ENCODE results near the gene LNX2.
"Not testable (repeated sequence)": the region's sequence is repeated elsewhere in the genome, so short reads cannot be mapped to it uniquely, and the experiment has no call there.

The LNX2 gene

DNA sequence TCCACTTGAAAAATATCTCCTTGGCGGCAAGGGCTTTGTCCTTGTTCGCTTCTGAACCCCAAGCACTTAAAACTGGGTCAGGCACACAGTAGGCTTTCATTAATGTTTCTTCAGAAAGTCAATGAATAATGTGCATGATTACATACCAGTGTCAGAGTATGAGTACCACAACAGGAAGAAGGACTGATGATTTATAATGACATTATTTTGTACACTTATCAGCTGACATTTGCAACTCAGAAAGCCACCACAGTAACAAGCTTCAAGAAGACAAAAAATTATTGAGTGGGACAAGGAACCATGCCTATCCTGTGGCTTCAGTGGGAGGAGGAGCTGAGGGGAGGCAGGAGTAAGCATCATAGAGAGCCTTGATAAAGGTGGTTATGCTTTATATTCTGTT lies 11.3 kb upstream of the LNX2 start:
- DNase-seq (ENCODE audit: insufficient read length, low spot score) (no peak), FAIRE-seq (no peak)
- TF ChIP-seq, protein P1, sequence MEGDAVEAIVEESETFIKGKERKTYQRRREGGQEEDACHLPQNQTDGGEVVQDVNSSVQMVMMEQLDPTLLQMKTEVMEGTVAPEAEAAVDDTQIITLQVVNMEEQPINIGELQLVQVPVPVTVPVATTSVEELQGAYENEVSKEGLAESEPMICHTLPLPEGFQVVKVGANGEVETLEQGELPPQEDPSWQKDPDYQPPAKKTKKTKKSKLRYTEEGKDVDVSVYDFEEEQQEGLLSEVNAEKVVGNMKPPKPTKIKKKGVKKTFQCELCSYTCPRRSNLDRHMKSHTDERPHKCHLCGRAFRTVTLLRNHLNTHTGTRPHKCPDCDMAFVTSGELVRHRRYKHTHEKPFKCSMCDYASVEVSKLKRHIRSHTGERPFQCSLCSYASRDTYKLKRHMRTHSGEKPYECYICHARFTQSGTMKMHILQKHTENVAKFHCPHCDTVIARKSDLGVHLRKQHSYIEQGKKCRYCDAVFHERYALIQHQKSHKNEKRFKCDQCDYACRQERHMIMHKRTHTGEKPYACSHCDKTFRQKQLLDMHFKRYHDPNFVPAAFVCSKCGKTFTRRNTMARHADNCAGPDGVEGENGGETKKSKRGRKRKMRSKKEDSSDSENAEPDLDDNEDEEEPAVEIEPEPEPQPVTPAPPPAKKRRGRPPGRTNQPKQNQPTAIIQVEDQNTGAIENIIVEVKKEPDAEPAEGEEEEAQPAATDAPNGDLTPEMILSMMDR (IDR thresholded peaks at IDR 0.05; ENCODE audit: insufficient read depth, missing control alignments), result no peak

DNA sequence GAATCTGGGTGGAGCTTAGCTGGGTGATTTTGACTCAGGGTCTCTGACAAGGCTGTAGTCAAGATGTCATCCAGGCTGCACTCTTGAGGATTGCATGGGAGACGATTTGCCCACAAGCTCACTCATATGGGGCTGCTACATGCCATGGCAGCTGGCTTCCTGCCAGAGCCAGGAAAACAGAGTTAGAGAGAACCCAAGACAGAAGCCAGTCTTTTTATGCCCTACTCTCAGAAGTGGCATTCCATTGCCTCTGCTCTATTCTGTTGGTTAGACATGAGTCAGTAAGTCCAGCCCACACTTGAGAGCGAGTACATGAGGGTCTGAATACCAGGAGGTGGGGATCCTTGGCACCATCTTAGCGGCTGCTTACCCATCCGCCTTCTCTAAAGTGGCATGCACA lies 10.8 kb upstream of the LNX2 start:
- TF ChIP-seq, protein P1 (IDR thresholded peaks at IDR 0.05; ENCODE audit: insufficient read depth, missing control alignments), result no peak
- FAIRE-seq, result no peak
- no peak for DNase-seq (ENCODE audit: insufficient read length, low spot score)

DNA sequence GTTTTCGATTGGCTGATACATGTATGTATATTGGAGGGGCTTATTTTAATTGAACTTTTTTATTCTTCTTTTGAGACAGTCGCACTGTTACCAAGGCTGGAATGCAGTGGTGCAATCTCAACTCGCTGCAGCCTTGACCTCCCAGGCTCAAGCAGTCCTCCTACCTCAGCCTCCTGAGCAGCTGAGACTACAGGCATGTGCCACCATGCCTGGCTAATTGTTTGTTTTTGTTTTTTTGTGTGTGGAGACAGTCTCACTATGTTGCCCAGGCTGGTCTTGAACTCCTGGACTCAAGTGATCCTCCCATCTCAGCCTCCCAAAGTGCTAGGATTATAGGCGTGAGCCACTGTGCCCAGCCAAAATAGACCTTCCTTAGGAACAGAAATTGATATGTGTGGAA lies 8.4 kb upstream of the LNX2 start:
- not testable (repeated sequence) for DNase-seq (ENCODE audit: insufficient read length, low spot score); FAIRE-seq

DNA sequence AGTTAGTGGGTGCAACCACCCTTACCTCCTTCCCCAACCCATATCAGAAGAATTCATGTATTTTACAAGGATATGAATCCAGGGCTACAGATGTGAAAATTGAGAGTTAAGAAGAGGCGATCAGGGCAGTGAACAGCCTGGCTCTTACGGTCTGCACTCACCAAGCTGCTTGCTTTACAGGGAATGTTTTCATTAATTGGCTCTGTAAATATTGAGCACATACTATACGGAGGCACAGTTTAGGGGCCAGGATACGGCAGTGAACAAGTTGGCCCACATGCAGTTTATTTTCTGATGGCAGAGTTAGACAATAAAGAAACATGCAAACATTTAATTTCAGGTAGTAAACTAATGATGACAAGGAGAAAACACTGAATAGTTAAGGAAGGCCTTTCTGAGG lies 7.8 kb upstream of the LNX2 start:
- TF ChIP-seq, protein P1 (IDR thresholded peaks at IDR 0.05; ENCODE audit: insufficient read depth, missing control alignments), result no peak
- no peak for FAIRE-seq
- DNase-seq (ENCODE audit: insufficient read length, low spot score), result no peak

DNA sequence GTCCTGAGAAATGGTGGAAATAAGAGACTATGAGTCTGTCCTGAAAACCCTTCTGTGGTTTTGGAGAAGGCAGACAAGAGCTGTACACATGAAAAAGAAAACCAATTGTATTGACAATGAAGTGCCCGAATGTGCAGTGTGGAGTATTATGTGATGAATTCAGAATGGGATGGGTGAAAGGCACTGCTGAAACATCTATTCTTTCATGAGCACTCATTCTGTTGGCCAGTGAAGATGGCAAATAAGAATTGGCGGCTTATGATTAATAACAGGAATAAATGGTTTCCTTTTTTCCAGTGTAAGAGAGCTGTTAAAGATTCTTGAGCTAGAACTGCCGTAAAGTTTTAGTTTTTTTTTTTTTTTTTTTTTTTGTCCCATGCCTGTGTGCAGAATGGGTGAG lies 7.1 kb upstream of the LNX2 start:
- TF ChIP-seq, protein P1 (IDR thresholded peaks at IDR 0.05; ENCODE audit: insufficient read depth, missing control alignments), result no peak
- no peak for DNase-seq (ENCODE audit: insufficient read length, low spot score)
- FAIRE-seq, result no peak

DNA sequence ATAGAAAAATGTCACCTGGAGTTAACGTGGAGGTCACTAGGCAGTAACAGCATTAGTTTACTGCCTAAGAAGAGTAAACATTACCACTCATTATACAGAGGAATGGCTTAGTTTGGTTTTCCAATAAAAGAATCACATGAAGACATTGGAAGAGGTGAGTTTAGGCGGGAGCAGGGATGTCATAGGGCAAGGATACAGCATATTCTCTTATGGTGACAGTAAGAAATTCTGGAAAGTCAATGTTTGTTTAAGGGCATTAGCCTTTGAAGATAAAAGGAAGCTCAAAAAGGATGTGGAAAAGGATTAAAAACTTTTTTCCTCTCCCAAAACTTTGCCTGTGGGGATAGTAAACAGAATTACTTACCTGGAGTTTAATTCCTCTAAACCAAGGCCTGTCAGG lies 5.5 kb upstream of the LNX2 start:
- FAIRE-seq, result no peak
- TF ChIP-seq, protein P1 (IDR thresholded peaks at IDR 0.05; ENCODE audit: insufficient read depth, missing control alignments), result no peak

DNA sequence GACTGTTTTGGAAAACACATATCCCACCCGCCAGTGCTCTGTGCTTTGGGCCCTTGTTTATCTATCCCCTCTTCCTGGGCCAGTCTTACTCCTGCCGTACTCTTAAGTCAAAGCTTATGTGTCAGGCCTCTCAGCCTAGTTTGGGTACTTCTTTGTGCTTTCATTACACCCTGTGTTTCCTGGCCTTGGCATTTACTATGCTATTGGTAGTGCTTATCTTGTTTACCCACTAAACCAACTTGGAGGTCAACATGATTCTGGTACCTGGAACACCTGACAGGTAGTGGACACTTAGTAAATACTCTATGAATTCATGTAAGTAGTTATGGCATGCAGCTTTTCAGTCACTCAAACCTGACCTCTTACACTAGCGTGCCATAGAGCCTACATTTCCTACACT lies 3.7 kb upstream of the LNX2 start:
- TF ChIP-seq, protein P1 (IDR thresholded peaks at IDR 0.05; ENCODE audit: insufficient read depth, missing control alignments), result no peak
- no peak for DNase-seq (ENCODE audit: insufficient read length, low spot score)
- no peak for FAIRE-seq

More for the DNA sequence above, 5.5 kb upstream of the LNX2 start:
- DNase-seq (ENCODE audit: insufficient read length, low spot score), result no peak

DNA sequence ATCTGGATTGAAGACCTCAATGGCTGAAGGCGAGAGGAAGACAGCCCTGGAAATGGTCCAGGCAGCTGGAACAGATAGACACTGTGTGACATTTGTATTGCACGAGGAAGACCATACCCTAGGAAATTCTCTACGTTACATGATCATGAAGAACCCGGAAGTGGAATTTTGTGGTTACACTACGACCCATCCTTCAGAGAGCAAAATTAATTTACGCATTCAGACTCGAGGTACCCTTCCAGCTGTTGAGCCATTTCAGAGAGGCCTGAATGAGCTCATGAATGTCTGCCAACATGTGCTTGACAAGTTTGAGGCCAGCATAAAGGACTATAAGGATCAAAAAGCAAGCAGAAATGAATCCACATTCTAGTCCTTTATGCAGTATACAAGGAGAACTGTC lies 2.6 kb upstream of the LNX2 start:
- FAIRE-seq, result no peak
- TF ChIP-seq, protein P1 (IDR thresholded peaks at IDR 0.05; ENCODE audit: insufficient read depth, missing control alignments), result no peak
- no peak for DNase-seq (ENCODE audit: insufficient read length, low spot score)
